Neural cell (in vitro differentiated cells): ENCODE data around the gene GRM4. TPM values are rescaled to one million over a fixed set of nuclear protein-coding genes. Genes with fewer than 3 reads are reported as not detected.
A peak's percentile ranks its signal among the peaks of the same experiment; 100 is the strongest.

Source experiments
- H2AFZ ChIP-seq: fragments of 200-600, 300-800 bp; sonication (generic), shearing (Covaris generic); 2 replicates; pipeline ENCODE4 v1.6.0; 2014; ENCODE audit warnings: low read depth, mild to moderate bottlenecking, antibody characterized with exemption, low read length, moderate library complexity
- H3F3A ChIP-seq: fragments of 200-600 bp; shearing (Covaris generic); 2 replicates; pipeline ENCODE4 v1.6.1; 2016; ENCODE audit warnings: mild to moderate bottlenecking, moderate library complexity, mixed read lengths, antibody characterized with exemption, low read length; ENCODE audit not compliant: insufficient read depth, poor library complexity, severe bottlenecking
- H3K27ac ChIP-seq: fragments of 200-600, 300-800 bp; sonication (generic), shearing (Covaris generic); 2 replicates; pipeline ENCODE4 v1.5.1; 2014; ENCODE audit warnings: mild to moderate bottlenecking, low read length, moderate library complexity
- H3K27me3 ChIP-seq: fragments of 300-800, 200-600 bp; sonication (generic), shearing (Covaris generic); 2 replicates; pipeline ENCODE4 v1.6.0; 2014; ENCODE audit warnings: mild to moderate bottlenecking, low read depth, low read length, moderate library complexity; ENCODE audit not compliant: insufficient read depth
- H3K36me3 ChIP-seq: fragments of 300-800, 200-600 bp; sonication (generic), shearing (Covaris generic); 2 replicates; pipeline ENCODE4 v1.5.1; 2014; ENCODE audit warnings: mild to moderate bottlenecking, antibody characterized with exemption, low read length, moderate library complexity; ENCODE audit not compliant: insufficient read depth
- H3K4me2 ChIP-seq: fragments of 300-800, 200-600 bp; sonication (generic), shearing (Covaris generic); 2 replicates; pipeline ENCODE4 v1.6.0; 2014; ENCODE audit warnings: mild to moderate bottlenecking, low read length
- H3K4me3 ChIP-seq: fragments of 300-800, 200-600 bp; sonication (generic), shearing (Covaris generic); 2 replicates; pipeline ENCODE4 v1.5.1; 2014; ENCODE audit warnings: mild to moderate bottlenecking, low read length, moderate library complexity
- H3K79me2 ChIP-seq: fragments of 200-600 bp; shearing (Covaris generic); replicated peaks from 2 replicates; pipeline ENCODE4 v1.6.0; 2014; ENCODE audit warnings: mild to moderate bottlenecking, low read length, moderate library complexity; ENCODE audit not compliant: insufficient read depth
- H3K9ac ChIP-seq: fragments of 300-800, 200-600 bp; sonication (generic), shearing (Covaris generic); 2 replicates; pipeline ENCODE4 v1.6.1; 2016; ENCODE audit warnings: mild to moderate bottlenecking, low read length, mixed read lengths
- H3K9me2 ChIP-seq: fragments of 200-600 bp; shearing (Covaris generic); 2 replicates; pipeline ENCODE4 v1.6.1; 2016; ENCODE audit warnings: mild to moderate bottlenecking, low read length, mixed read lengths; ENCODE audit not compliant: insufficient read depth
- H3K9me3 ChIP-seq: fragments of 200-600, 300-800 bp; sonication (generic), shearing (Covaris generic); 2 replicates; pipeline ENCODE4 v1.6.1; 2016; ENCODE audit warnings: mild to moderate bottlenecking, mixed run types, low read length, moderate library complexity, mixed read lengths
- H4K20me1 ChIP-seq: fragments of 200-600 bp; shearing (Covaris generic); 2 replicates; pipeline ENCODE4 v1.6.1; 2016; ENCODE audit warnings: mild to moderate bottlenecking, mixed run types; ENCODE audit not compliant: insufficient read depth
- CTCF ChIP-seq: fragments of 450-650 bp; IDR thresholded peaks from 2 replicates; pipeline ENCODE4 v1.5.1; 2014; ENCODE audit warnings: antibody characterized with exemption, mild to moderate bottlenecking, moderate library complexity; ENCODE audit not compliant: poor library complexity, severe bottlenecking
- EP300 ChIP-seq: fragments of 450-650 bp; conservative IDR thresholded peaks from 2 replicates; pipeline ENCODE4 v1.6.1; 2014; ENCODE audit warnings: antibody characterized with exemption, mild to moderate bottlenecking, moderate library complexity; ENCODE audit not compliant: poor library complexity, severe bottlenecking
- EZH2 ChIP-seq: fragments of 200-600, 300-800 bp; shearing (Covaris generic), sonication (generic); IDR thresholded peaks from 2 replicates; pipeline ENCODE4 v1.6.1; 2014; ENCODE audit warnings: antibody characterized with exemption, low read length, borderline replicate concordance, mild to moderate bottlenecking; ENCODE audit not compliant: insufficient read depth, poor library complexity, severe bottlenecking
- MXI1 ChIP-seq: fragments of 450-650 bp; conservative IDR thresholded peaks from 2 replicates; pipeline ENCODE4 v1.6.1; 2014; ENCODE audit warnings: antibody characterized with exemption, mild to moderate bottlenecking; ENCODE audit not compliant: poor library complexity, severe bottlenecking
- POLR2AphosphoS5 ChIP-seq: IDR thresholded peaks from 2 replicates; pipeline ENCODE4 v1.6.1; 2012
- RAD21 ChIP-seq: fragments of 450-650 bp; conservative IDR thresholded peaks from 2 replicates; pipeline ENCODE4 v1.6.1; 2014; ENCODE audit warnings: antibody characterized with exemption, mild to moderate bottlenecking, moderate library complexity
- REST ChIP-seq: IDR thresholded peaks from 2 replicates; pipeline ENCODE4 v1.6.1; 2012; ENCODE audit warnings: borderline replicate concordance
- SMC3 ChIP-seq: fragments of 450-650 bp; conservative IDR thresholded peaks from 2 replicates; pipeline ENCODE4 v1.6.1; 2014; ENCODE audit warnings: antibody characterized with exemption, mild to moderate bottlenecking, moderate library complexity; ENCODE audit not compliant: poor library complexity
- TAF1 ChIP-seq: IDR thresholded peaks from 2 replicates; pipeline ENCODE4 v1.6.1; 2012; ENCODE audit warnings: low read depth
- polyA plus RNA-seq: library from polyadenylated mRNA; depleted of rRNA; stranded (reverse); fragments of >200 nt; gene quantifications from 2 replicates; pipeline ENCODE4 v1.2.3, GENCODE V29; 2014

GRM4 gene
- polyA plus RNA-seq, 1 donor from 2014 or later: 2.1 TPM

- Histone ChIP-seq H4K20me1 (no peaks in the 10 kb centered on the region), H3K4me3 (peak overlapping the region; percentile 15), H3K9me3 (no peaks in the 10 kb centered on the region), H3K27ac (no peak overlapping the region), H2AFZ (no peak overlapping the region), H3K27me3 (no peaks in the 10 kb centered on the region), H3K9me2 (no peaks in the 10 kb centered on the region), H3K36me3 (no peaks in the 10 kb centered on the region), H3K79me2 (no peaks in the 10 kb centered on the region), H3K9ac (peak overlapping the region; percentile 11), H3K4me2 (no peak overlapping the region), H3F3A (no peaks in the 10 kb centered on the region)
- TF ChIP-seq TAF1 (no peak), POLR2AphosphoS5 (no peak), MXI1 (no peak), EZH2 (no peak), CTCF (no peak), REST (no peak), SMC3 (no peak), EP300 (no peak), RAD21 (no peak)
Observed at GRCh38 chr6:34073540-34073939, 72.3 kb downstream of the GRM4 start.

GRCh38 chr6:34072727-34073126 lies 73.2 kb downstream of the GRM4 start:
- TF ChIP-seq EP300 (no peak), REST (no peak), MXI1 (no peak), RAD21 (no peak), SMC3 (no peak), TAF1 (no peak), CTCF (no peak), EZH2 (no peak), POLR2AphosphoS5 (no peak)
- Histone ChIP-seq H3K4me2 (no peak overlapping the region), H3K9ac (no peak overlapping the region), H3K27ac (no peak overlapping the region), H3K27me3 (no peaks in the 10 kb centered on the region), H3F3A (no peaks in the 10 kb centered on the region), H3K9me2 (no peaks in the 10 kb centered on the region), H3K36me3 (no peaks in the 10 kb centered on the region), H3K4me3 (no peak overlapping the region), H3K9me3 (no peaks in the 10 kb centered on the region), H4K20me1 (no peaks in the 10 kb centered on the region), H3K79me2 (no peaks in the 10 kb centered on the region), H2AFZ (no peak overlapping the region)
